H9 (cell line): ENCODE measurements around the gene IDI2. TPM values are rescaled to one million over a fixed set of nuclear protein-coding genes. Genes with fewer than 3 reads are reported as not detected.

Experiments used
- DNase-seq: peaks from one replicate; pipeline ENCODE4 v3.0.0-alpha.2; 2017
- H2AFZ ChIP-seq: one replicate; pipeline ENCODE4 v1.6.1; 2013; ENCODE audit warnings: mild to moderate bottlenecking, low read length, control low read depth, moderate library complexity
- H2AK5ac ChIP-seq: 2 replicates; pipeline ENCODE4 v1.6.1; 2013; ENCODE audit warnings: low read length, control low read depth, mixed read lengths; ENCODE audit not compliant: insufficient read length
- H2BK120ac ChIP-seq: one replicate; pipeline ENCODE4 v1.6.1; 2013; ENCODE audit warnings: low read depth, mild to moderate bottlenecking, low read length, control low read depth, inconsistent platforms; ENCODE audit not compliant: poor library complexity, severe bottlenecking
- H2BK12ac ChIP-seq: 2 replicates; pipeline ENCODE4 v1.6.1; 2013; ENCODE audit warnings: low read length, control low read depth, mixed read lengths, low read depth; ENCODE audit not compliant: insufficient read length
- H2BK15ac ChIP-seq: 2 replicates; pipeline ENCODE4 v1.6.1; 2013; ENCODE audit warnings: low read depth, low read length, control low read depth
- H2BK20ac ChIP-seq: one replicate; pipeline ENCODE4 v1.6.1; 2013; ENCODE audit warnings: low read depth, mild to moderate bottlenecking, low read length, control low read depth, inconsistent platforms; ENCODE audit not compliant: poor library complexity, severe bottlenecking
- H2BK5ac ChIP-seq: 2 replicates; pipeline ENCODE4 v1.6.1; 2013; ENCODE audit warnings: low read length, control low read depth, mixed read lengths; ENCODE audit not compliant: insufficient read length
- H3K14ac ChIP-seq: 2 replicates; pipeline ENCODE4 v1.6.1; 2013; ENCODE audit warnings: low read length, control low read depth; ENCODE audit not compliant: insufficient read depth
- H3K18ac ChIP-seq: 2 replicates; pipeline ENCODE4 v1.6.1; 2013; ENCODE audit warnings: low read depth, mild to moderate bottlenecking, mixed read lengths, low read length, control low read depth; ENCODE audit not compliant: insufficient read length
- H3K23ac ChIP-seq: 2 replicates; pipeline ENCODE4 v1.6.1; 2013; ENCODE audit warnings: low read length, control low read depth, mixed read lengths, low read depth; ENCODE audit not compliant: insufficient read length
- H3K23me2 ChIP-seq: 2 replicates; pipeline ENCODE4 v1.6.1; 2013; ENCODE audit warnings: low read depth, mild to moderate bottlenecking, mixed read lengths, low read length, control low read depth; ENCODE audit not compliant: insufficient read length, poor library complexity, severe bottlenecking
- H3K27ac ChIP-seq: 2 replicates; pipeline ENCODE4 v1.5.1; 2013; ENCODE audit warnings: low read length, control low read depth, mixed read lengths, low read depth; ENCODE audit not compliant: insufficient read length
- H3K27me3 ChIP-seq: 2 replicates; pipeline ENCODE4 v1.6.1; 2013; ENCODE audit warnings: low read length, control low read depth, inconsistent platforms; ENCODE audit not compliant: insufficient read depth
- H3K4ac ChIP-seq: 2 replicates; pipeline ENCODE4 v1.6.1; 2013; ENCODE audit warnings: low read depth, mild to moderate bottlenecking, control low read depth, inconsistent platforms, low read length, moderate library complexity
- H3K4me1 ChIP-seq: 2 replicates; pipeline ENCODE4 v1.6.1; 2013; ENCODE audit warnings: low read length, control low read depth, inconsistent platforms; ENCODE audit not compliant: insufficient read depth
- H3K4me2 ChIP-seq: 2 replicates; pipeline ENCODE4 v1.6.1; 2013; ENCODE audit warnings: low read length, control low read depth, mixed read lengths; ENCODE audit not compliant: insufficient read length, insufficient read depth
- H3K56ac ChIP-seq: 2 replicates; pipeline ENCODE4 v1.6.1; 2013; ENCODE audit warnings: low read depth, mild to moderate bottlenecking, mixed read lengths, low read length, control low read depth; ENCODE audit not compliant: insufficient read length
- H3K79me1 ChIP-seq: 2 replicates; pipeline ENCODE4 v1.6.1; 2013; ENCODE audit warnings: low read depth, mild to moderate bottlenecking, moderate library complexity, low read length, control low read depth, inconsistent platforms; ENCODE audit not compliant: insufficient read depth, poor library complexity, severe bottlenecking
- H3K79me2 ChIP-seq: 2 replicates; pipeline ENCODE4 v1.6.1; 2013; ENCODE audit warnings: low read length, control low read depth, inconsistent platforms; ENCODE audit not compliant: insufficient read depth
- H3K9ac ChIP-seq: 2 replicates; pipeline ENCODE4 v1.6.1; 2013; ENCODE audit warnings: low read length, control low read depth, mixed read lengths; ENCODE audit not compliant: insufficient read length; ENCODE audit errors: extremely low read depth
- H3K9me3 ChIP-seq: one replicate; pipeline ENCODE4 v1.6.1; 2013; ENCODE audit warnings: low read depth, low read length, inconsistent platforms; ENCODE audit not compliant: control insufficient read depth
- H3T11ph ChIP-seq: one replicate; pipeline ENCODE4 v1.6.1; 2013; ENCODE audit warnings: mild to moderate bottlenecking, low read length, control low read depth, inconsistent platforms
- H4K20me1 ChIP-seq: one replicate; pipeline ENCODE4 v1.6.1; 2013; ENCODE audit not compliant: control insufficient read depth, insufficient read length, insufficient read depth
- H4K5ac ChIP-seq: 2 replicates; pipeline ENCODE4 v1.6.1; 2013; ENCODE audit warnings: low read depth, mild to moderate bottlenecking, mixed read lengths, low read length, control low read depth; ENCODE audit not compliant: insufficient read length
- H4K8ac ChIP-seq: replicated peaks from 2 replicates; pipeline ENCODE4 v1.6.1; 2013; ENCODE audit warnings: low read length, control low read depth, mixed read lengths, low read depth; ENCODE audit not compliant: insufficient read length
- H4K91ac ChIP-seq: 2 replicates; pipeline ENCODE4 v1.6.1; 2013; ENCODE audit warnings: low read depth, mild to moderate bottlenecking, moderate library complexity, mixed read lengths, low read length, control low read depth; ENCODE audit not compliant: insufficient read length
- H3K27ac Mint-ChIP-seq, 3 experiments: 2 replicates in 2 of 3; 3 replicates in 1 of 3; pipeline ENCODE4 v1.8.0; 2020 to 2021; ENCODE audit warnings: mixed read lengths in 3 of 3, mild to moderate bottlenecking in 1 of 3, moderate library complexity in 1 of 3
- H3K27me3 Mint-ChIP-seq: 2 replicates; pipeline ENCODE4 v1.8.0; 2021; ENCODE audit warnings: low read depth, mild to moderate bottlenecking, moderate library complexity, mixed read lengths
- H3K36me3 Mint-ChIP-seq, 3 experiments: 2 replicates in 2 of 3; 3 replicates in 1 of 3; pipeline ENCODE4 v1.8.0; 2020 to 2021; ENCODE audit warnings: low read depth in 3 of 3, mixed read lengths in 3 of 3; ENCODE audit not compliant: insufficient read depth in 1 of 3
- H3K4me1 Mint-ChIP-seq, 2 experiments: 2 replicates each; pipeline ENCODE4 v1.8.0; 2020; ENCODE audit warnings: mixed read lengths in 2 of 2
- H3K4me3 Mint-ChIP-seq, 2 experiments: 2 replicates in 1 of 2; 3 replicates in 1 of 2; pipeline ENCODE4 v1.8.0; 2020 to 2021; ENCODE audit warnings: mild to moderate bottlenecking in 2 of 2, mixed read lengths in 2 of 2, moderate library complexity in 1 of 2
- H3K9me3 Mint-ChIP-seq, 2 experiments: 2 replicates in 1 of 2; 3 replicates in 1 of 2; pipeline ENCODE4 v1.8.0; 2020; ENCODE audit warnings: mild to moderate bottlenecking in 2 of 2, mixed read lengths in 2 of 2, moderate library complexity in 1 of 2
- WGBS: extraction: QIAGEN DNeasy Blood & Tissue Kit; methylation state at CpG from one replicate; pipeline ENCODE4 v1.1.7; 2013; ENCODE audit warnings: missing lambda C conversion rate, low lambda C conversion rate, mixed read lengths; ENCODE audit not compliant: insufficient read length; ENCODE audit errors: extremely low coverage; 5-methylcytosine and 5-hydroxymethylcytosine counted together
- total RNA-seq: library from RNA; stranded (reverse); gene quantifications from 2 replicates; pipeline ENCODE4 v1.2.1, GENCODE V29; 2021
- TF ChIP-seq, protein P1 (sequence below): fragments of 200-600 bp; sonication (generic); conservative IDR thresholded peaks from 3 replicates; pipeline ENCODE4 v1.8.0; 2021; ENCODE audit warnings: antibody characterized with exemption, mild to moderate bottlenecking

Gene IDI2
- total RNA-seq, 1 experiment from 2014 or later = not detected

GRCh38 chr10:1045415-1045814, 19.8 kb upstream of the IDI2 start:
- H3K27me3 Mint-ChIP-seq = no peaks in the 10 kb centered on the region
- H3K36me3 Mint-ChIP-seq = peaks cover 27 to 60% (median 49%) of the 10 kb centered on the region in 3 experiments
- Histone ChIP-seq H3K9me3 (no peaks in the 10 kb centered on the region), H3K27ac (no peak overlapping the region), H3T11ph (no peak overlapping the region), H3K56ac (no peak overlapping the region), H2AK5ac (no peak overlapping the region), H2AFZ (no peak overlapping the region), H3K23me2 (peaks cover 5% of the 10 kb centered on the region), H4K8ac (no peak overlapping the region), H2BK120ac (no peak overlapping the region), H3K14ac (no peak overlapping the region), H4K5ac (no peak overlapping the region), H3K9ac (no peak overlapping the region), H2BK15ac (no peak overlapping the region), H3K79me1 (no peaks in the 10 kb centered on the region), H3K79me2 (peaks cover 28% of the 10 kb centered on the region), H2BK12ac (no peak overlapping the region), H4K20me1 (no peaks in the 10 kb centered on the region), H3K4me2 (peak overlapping the region; percentile 58), H2BK20ac (no peak overlapping the region), H4K91ac (no peak overlapping the region), H3K4ac (no peak overlapping the region), H3K27me3 (no peaks in the 10 kb centered on the region), H2BK5ac (no peak overlapping the region), H3K4me1 (no peaks in the 10 kb centered on the region; the same call in 1 of the 2 replicates), H3K18ac (no peak overlapping the region), H3K23ac (no peak overlapping the region)
- WGBS = no CpG with 5 or more reads among the region's 6 CpGs
- peak overlapping the region in 2 of 3 experiments; percentile 82 to 88; a peak in 4 of 7 replicates for H3K27ac Mint-ChIP-seq
- H3K9me3 Mint-ChIP-seq = no peaks in the 10 kb centered on the region; a peak in 2 of 5 replicates
- peak overlapping the region; percentile 16 to 57; a peak in 4 of 5 replicates for H3K4me3 Mint-ChIP-seq
- TF ChIP-seq, protein P1, sequence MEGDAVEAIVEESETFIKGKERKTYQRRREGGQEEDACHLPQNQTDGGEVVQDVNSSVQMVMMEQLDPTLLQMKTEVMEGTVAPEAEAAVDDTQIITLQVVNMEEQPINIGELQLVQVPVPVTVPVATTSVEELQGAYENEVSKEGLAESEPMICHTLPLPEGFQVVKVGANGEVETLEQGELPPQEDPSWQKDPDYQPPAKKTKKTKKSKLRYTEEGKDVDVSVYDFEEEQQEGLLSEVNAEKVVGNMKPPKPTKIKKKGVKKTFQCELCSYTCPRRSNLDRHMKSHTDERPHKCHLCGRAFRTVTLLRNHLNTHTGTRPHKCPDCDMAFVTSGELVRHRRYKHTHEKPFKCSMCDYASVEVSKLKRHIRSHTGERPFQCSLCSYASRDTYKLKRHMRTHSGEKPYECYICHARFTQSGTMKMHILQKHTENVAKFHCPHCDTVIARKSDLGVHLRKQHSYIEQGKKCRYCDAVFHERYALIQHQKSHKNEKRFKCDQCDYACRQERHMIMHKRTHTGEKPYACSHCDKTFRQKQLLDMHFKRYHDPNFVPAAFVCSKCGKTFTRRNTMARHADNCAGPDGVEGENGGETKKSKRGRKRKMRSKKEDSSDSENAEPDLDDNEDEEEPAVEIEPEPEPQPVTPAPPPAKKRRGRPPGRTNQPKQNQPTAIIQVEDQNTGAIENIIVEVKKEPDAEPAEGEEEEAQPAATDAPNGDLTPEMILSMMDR = no peak
- H3K4me1 Mint-ChIP-seq = peaks cover 23 to 25% of the 10 kb centered on the region in 2 experiments
- no peak for DNase-seq
